Activated naive CD4-positive, alpha-beta T cell treated with anti-CD3 and anti-CD28 coated beads, Interleukin-2, amount 50 U/mL, for 16 hours (primary cell): Measurements from ENCODE around the gene KCND3.
"Not testable (repeated sequence)": the region's sequence is repeated elsewhere in the genome, so short reads cannot be mapped to it uniquely, and the experiment has no call there.

Experiments
- DNase-seq: peaks from one replicate; pipeline ENCODE4 v3.0.0-alpha.2; 2020

The KCND3 gene

DNA sequence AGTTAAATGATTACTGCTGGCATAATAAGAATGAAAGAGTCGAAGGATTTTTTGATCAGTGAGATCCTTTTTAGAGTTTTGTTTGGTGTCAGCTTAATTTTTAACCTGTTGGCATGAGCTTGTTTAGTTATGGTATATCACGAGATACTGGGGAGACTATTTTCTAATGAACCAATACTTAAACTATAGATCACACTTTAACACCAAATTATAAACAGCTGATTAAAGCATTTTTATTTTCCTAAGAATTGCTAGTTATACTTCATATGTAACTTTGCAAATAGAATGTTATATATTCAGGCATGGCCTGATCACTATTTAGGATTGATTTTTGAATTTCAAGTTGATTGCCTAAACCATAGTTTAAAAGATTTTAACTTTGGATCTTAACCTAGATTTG lies 227.8 kb downstream of the KCND3 start:
- DNase-seq = no peak

DNA sequence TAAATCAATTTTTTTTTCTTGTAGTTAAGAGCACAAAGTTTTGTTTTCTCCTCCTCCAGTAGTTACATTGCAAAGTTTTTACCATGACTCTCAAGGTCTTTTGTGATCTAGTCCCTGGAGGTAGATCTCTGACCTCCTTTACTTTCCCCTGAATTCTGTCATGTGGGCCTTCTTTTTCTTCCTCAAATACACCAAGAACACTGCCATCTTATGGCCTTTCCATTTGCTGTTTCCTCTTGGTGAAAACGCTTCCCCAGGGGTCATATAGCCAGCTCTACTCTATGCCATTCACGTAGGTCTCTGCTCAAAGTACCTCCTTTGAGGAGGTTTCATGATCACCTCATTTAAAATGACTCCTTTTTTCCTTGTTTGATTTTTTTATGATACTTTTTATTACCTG lies 231.1 kb downstream of the KCND3 start:
- no peak for DNase-seq

DNA sequence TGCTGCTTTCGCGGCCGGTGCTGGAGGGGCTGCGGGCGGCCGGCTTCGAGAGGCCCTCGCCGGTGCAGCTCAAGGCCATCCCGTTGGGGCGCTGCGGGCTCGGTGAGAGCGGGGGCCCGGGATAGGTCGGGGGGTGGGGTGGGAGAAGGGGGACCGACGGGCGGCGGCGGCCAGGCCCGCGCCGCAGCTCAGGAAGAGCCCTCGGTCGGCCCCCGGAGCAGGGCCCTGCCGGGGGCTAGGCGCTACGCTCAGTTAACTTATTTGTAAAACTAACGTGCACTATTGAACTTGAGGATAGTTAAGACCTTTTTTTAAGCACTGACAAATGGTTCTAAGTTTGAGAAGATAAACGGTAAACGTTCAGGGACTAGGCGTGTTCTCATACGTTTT lies 233.3 kb downstream of the KCND3 start:
- DNase-seq = no peak

DNA sequence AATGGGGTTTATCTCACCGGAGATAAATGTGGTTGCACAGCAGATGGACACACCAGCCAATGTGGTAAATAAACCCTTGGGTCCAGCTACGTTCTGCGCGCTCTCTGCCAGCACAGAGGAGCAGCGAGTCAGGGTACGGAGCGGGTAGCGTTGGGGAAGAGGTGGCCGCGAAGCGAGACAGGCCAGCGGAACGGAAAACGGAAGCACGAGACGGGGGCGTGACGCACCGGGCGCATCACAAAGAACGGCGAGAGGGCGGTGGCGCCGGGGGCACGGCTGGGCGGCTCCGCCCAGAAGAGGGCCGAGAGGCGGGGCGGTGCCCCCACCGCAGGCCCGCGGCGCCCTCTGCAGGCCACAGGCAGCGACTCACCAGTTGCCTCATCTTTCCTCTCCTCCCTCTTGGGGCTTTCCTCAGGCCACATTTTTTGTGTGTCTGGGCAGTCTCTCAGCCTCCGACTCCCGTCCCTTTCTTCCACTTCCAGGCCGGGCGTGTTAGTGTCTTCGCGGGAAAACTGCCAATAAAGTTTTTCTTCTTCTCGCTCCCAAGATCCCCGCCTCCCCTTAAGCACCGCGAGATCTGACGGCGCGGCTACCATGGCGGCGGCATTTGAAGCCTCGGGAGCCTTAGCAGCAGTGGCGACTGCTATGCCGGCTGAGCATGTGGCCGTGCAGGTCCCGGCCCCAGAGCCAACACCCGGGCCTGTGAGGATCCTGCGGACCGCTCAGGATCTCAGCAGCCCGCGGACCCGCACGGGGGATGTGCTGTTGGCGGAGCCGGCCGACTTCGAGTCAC lies 233.9 kb downstream of the KCND3 start, which contains the start of gene DDX20:
DDX20 (plus strand) TSS at position 571 of the 793 bp plus-strand sequence; CDS start at position 595, 24 bp downstream.
- peak; percentile 93 for DNase-seq

DNA sequence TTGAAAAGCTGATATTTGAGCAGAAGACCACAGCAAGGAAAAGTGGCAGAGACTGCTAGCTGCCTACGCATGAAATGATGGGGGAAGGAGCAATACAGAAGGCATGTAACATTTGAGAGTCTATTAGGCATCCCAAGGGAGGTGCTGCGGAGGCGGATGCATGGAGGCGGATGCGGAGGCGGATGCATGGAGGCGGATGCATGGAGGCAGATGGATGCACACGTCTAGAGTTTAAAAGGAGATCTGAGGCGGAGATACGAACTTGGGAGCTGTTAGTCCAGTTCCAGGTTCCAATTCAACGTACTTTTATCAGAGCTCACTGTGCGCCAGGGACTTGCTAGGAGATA lies 234.5 kb downstream of the KCND3 start:
- peak; percentile 33 for DNase-seq

DNA sequence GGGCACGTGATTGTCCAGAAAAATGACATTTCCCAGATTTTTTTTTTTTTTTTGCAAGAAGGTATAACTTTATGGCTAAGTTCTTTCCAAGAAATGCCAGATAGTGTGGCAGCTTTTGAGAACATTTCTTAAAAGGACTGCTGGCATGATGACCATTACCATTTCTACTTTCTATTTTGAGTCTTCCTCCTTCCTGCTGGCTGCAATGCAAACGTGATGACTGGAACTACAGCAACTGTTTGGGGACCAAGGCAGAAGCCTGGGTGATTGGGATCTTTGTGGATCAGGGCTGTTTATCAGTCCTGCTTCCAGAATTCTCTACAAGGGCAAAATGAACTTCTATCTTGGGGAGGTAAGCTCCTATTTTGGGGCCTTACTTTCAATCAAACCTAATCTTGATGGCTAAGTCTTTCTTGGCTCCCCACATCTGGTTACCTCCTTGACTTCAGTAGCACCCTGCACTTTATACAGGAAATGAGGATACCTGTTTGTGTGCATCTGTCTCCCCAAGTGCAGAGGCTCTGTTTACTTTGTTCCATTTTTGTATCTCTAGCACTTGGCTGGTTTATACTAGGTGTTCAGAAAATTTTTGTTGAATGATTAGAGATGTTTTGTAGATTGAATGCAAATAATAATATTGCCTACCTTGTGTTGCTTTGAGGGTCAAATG lies 237.4 kb downstream of the KCND3 start:
- DNase-seq = no peak

DNA sequence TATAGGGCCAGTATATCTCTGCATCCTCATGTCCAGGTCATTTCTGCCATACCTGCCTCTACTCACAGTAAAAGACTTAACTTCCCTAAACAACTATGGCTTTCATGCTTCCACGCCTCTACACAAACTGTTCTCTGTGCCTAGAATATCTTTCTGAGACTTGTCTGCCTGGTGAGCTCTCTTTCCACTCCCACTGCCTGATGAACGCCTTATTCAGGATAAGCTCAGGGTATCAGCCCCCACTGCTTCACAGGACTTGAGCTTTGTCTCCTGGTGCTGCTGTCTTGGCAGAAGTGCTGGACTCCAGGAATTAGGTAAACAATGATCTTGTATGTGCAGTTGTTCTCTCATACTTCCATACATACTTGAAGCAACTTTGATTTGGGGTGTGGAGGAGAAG lies 238.6 kb downstream of the KCND3 start:
- DNase-seq = no peak

DNA sequence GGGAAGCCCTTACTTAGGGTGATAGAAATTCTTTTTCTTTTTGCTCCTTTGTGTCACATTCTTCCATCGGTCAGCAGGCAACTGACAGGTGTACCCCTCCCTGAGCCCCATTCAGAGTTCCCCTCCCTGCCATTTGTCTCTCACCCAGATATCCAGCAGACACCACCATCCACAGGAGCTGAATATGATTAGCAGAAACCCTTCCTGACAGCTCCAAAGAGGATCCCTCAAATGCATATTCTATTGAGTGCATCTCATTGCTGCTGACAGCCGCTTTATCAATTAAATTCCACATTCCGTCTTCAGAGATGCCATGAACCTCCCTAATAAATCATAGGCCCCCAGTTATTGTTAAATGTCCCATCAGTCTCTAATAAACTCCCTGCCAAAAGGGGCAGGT lies 239.8 kb downstream of the KCND3 start:
- no peak for DNase-seq

DNA sequence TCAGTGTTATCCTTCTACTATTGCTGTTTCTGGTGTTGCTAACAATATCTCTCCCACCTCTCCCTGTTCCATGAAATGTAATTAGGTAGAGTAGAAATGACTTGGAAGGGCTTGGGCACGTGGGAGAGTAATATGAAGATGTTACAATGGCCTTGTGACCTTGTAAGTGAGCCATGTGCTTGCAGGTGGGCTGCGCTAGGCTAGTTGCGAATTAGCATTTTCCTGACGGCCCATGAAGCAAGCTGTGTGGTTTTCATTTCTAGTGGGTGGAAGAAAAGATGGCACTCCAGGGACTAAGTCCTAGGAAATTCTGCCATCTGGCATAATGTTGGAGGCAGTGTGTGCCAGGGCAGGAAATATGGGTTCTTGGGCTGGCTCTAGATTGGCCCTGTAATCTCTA lies 241.5 kb downstream of the KCND3 start:
- no peak for DNase-seq

DNA sequence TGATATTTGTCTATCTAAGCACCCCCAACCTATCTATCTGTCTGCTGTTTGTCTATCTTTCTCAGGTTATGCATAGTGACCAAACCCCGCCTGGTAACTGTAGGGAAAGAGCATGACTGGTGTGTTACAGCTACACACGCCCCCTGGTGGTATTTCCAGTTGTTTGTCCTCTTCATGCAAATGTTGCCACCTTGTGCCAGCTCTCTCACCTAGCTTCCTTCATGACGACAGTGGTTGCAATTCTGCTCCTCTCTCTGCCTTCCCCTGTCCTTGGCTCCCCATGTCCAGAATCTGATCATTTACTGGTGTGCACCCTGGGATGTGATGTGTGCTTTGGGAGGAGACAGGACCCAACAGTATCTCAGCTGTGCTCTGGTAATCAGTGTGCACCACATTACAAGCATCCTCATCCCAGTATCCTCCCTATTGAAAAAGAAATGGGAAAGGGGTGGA lies 242.2 kb downstream of the KCND3 start:
- DNase-seq = peak; percentile 58

DNA sequence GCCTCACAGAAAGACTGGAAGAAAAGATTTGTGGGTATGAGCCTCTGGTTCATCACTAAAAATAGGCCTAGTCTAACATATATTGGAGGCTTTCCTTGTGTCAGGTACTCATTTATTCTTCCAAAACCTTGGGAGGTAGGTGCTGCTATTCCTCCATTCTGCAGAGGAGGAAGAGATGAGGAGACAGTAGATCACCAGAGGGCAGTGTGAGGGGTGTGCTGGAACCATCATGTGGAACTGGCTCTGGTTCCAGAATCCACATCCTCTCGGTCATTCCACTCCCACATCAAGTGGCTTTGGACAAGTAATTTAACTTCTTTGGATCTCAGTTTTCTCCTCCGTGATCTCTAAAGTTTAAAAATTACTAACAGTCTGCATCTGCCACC lies 242.9 kb downstream of the KCND3 start:
- DNase-seq = no peak

DNA sequence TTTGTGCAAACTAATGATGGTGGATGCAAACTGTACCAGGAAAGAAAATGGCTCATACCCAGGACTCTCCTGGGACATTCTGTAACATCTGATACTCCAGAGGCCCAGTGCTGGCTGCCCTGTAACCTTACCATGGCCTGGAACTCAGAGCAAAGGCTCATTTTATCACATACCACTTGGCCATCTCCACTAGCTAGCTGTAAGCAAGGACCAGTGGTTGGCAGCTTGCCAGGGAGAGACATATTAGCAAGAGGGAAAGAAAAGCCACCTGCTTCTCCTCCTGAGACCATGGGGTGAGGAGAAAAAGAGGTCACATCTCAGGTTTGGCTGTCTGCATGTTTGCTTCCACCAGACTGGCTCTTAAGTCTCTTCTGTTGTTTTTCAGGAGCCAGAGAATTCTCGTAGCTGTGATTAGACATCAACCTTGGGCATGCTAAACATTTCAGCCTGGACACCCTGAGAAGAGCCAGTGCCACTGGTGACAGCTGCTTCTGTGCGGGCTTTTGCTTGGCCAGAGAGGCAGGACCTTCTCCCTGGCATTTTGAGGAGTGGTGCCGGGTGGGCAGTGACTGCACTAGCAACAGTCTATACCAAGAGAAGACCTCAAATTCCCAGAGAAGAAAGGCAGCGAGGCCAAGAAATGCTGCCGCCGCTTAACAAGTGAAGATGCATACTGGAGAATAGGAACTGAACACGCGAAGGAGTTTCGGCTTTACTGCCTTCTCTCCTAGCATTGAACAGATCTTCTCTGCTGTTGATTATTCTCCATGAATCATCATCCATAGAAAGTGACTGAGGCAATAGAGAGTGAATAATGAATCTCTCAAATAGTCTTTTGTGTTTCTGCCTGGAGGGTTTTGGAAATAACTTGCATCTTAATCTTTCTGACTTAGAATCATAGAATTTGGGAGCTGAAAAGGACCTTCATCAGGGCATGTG lies 243.5 kb downstream of the KCND3 start:
- no peak for DNase-seq

DNA sequence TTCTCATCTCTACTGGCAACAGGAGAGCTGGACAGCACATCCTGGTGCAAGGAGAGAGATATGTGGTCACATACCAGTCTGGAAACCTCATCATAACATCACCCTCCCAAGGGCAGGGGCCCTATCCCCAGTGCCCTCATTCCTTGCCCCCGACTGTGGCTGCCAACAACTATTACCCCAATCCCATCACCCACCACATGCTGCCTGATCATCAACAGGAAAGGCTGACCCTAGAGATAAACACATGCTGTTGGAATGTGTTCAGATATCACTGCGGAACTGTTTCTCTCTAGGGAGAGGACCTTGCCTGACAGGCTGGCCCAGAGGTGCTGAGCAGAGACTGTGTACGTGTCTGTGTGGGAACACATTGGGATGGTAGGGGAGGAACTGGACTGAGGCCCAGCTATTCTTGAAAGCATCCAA lies 245.8 kb downstream of the KCND3 start:
- DNase-seq = no peak

DNA sequence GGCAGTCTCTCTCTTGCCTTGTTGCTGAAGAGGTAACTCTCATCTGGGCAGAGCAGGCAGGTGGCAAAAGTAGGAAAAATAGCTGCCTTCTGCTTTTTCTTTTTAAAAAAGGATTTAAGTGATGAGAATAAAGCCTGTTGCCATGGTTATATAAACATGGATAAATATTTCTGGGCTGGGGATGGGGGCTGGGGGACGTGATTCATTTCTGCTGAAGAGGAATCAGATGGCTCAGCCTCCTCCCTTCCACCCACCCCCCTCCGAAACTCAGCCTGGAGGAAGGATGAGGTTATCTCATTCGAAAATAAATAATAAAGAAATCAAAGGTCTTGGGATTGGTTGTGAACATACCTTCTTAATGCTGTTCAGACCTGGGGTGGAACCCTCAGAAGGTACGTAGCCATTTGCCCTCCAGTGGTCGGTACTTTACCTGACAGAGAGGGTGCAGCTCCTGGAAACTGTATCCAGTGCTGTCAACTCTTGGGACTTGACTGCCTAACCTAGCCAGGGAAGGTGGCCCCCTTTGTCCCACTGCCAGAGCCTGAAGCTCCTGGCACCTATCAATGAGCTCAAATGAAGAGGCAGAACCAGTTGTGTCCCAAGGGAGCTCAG lies 246.4 kb downstream of the KCND3 start:
- DNase-seq = no peak

DNA sequence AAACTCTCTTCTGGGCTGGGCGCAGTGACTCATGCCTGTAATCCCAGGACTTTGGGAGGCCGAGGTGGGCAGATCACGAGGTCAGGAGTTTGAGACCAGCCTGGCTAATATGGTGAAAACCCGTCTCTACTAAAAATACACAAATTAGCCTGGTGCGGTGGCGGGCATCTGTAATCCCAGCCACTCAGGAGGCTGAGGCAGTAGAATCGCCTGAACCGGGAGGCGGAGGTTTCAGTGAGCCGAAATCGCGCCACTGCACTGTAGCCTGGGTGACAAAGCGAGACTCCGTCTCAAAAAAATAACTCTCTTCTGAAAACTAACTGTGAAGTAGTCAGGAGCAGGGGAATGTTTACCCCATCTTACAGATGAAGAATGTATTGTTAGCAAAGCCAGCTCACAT lies 247.2 kb downstream of the KCND3 start:
- not testable (repeated sequence) for DNase-seq

DNA sequence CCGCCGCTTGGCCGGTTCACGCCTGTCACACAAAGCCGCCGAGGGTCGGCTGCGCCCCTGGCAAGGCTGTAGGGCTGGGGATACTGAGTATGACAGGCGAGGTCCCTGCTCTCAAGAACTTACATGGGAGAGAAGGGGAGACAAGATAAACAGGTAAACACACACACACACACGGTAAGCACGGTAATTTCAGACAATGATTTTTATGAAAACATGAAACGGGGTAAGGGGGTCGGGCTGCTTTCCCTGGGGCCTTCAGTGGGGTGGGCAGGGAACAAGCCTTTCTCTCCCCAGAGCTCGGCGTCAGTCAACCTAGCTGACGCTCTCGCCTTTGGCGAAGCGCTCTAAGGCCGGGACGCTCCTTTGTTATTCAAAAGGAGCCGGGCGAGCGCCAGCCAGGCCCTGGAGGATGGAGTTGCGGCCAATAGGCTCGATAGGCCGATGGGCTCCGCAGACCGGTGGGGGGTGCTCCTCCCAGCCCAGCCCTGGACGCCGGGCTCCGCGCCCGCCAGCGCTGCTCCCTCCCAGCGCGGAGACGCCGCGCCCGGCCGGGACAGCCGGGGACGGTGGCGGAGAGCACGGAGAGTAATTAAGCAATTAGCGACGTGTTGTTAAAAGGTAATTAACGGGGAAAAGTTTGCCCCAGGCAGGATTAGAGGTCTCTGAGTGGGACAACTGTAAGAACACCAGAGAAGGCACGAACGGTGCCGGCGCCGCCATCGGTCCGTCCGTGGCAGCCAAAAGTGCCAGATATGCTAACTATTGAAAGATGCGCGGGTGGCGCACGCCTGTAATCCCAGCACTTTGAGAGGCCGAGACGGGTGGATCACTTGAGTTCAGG lies 249.3 kb downstream of the KCND3 start:
- peak; percentile 17 for DNase-seq

DNA sequence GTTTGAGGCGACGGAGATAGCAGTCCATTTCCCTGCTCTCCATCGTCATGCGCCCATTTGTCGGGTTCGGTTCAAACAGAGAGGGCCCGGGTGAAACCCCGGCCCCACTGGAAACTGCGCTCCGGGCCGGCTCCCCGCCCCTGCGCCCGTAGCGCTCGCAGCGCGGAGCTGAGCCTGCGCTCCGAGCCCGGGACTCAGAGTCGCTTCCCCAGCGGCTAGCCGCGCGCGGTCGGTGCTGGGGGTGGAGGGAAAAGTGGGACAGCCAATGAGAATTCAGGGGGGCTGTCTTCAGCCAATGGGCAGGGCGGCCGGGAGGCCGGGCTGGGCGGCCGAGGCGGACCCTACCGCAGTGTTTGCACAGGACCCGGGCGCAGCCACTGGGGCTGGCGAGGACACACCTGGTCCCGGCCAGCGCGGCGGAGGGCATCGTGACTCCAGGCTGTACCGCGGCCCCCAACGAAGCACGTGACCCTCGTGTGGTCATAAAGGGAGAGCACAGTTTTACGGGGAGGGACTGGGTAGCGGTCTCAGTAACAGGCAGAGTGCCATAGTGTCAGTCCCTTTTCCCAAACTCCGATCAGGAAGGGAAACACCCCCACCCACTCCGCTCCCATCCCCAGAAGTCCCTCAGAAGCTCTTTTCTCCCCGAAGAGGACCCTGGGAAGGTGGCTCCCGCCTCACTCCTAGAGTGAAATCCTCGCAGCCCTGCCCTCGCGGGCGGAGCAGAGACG lies 250.1 kb downstream of the KCND3 start, which contains the start of gene INKA2:
INKA2 (minus strand) TSS at position 202 of the 731 bp plus-strand sequence; CDS start at position 49, 153 bp downstream.
- DNase-seq = peak; percentile 70

DNA sequence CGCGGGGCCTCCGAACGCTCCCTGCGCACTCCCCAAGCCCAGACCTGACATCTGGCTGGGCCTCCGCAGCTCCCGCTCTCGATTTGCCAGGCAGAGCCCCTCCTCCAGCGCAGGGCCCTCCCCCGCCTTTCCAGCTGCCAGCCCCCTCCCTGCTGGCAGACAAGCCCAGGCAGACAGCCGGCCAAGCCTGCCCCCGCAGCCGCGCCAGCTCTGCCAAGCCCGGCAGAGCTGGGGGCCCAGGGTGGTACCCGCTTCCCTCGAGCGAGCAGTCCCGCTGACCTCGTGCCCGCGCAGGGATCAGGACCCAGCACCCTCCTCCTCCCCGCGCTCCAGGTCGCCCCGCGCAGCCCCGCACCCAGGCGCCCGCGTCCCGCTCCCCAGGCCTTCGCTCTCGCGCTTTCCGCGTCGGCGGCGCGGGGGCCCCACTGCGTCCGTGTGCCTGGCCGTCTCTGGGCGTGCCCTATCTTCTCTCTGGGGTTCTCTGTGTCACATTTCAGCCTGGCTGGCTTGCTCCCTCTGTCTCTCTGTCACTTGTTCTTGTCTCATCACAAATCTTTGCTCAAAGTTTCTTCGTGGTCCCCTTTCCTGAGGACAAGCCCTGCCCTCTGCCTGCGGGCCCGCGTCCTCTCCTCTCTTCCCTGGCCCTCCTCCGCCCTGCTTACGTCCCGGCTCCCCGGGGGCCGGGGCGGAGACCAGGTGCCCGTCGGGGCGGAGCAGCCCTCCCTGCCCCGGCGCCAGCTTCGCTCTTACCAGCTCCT lies 250.9 kb downstream of the KCND3 start:
- DNase-seq = peak; percentile 41

DNA sequence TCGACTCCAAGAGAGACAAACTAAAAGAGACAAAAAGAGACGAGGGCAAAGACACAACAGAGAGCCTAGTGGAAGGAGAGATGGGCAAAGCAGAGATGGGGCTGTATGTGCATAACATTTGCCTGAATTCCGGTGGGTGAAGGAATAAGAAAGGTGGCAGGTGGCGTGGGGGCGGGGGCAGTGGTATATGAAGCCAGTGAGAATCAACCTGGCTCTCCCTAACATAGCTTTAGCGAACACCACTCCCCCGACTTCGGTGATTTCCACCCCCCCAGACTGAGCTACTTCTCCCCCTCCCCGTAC lies 251.4 kb downstream of the KCND3 start:
- no peak for DNase-seq
